GM19468 (cell line): ENCODE measurements around the gene LKAAEAR1.

Source experiments
- ATAC-seq: cut with Tn5 transposase; IDR thresholded peaks from one replicate; pipeline ENCODE4 v1.9.1; 2021; ENCODE audit warnings: mild to moderate bottlenecking, moderate library complexity, moderate number of reproducible peaks; ENCODE audit not compliant: unreplicated experiment; ENCODE audit errors: extremely low read depth

The LKAAEAR1 gene

GRCh38 chr20:64080813-64081623 lies 3.2 kb downstream of the LKAAEAR1 start:
- no peak for ATAC-seq

GRCh38 chr20:64080013-64080812 lies 4.0 kb downstream of the LKAAEAR1 start, which contains the start of gene OPRL1:
OPRL1 (plus strand) TSS chr20:64080082; CDS start chr20:64092721, 12,639 bp downstream.
- no peak for ATAC-seq

GRCh38 chr20:64079273-64080012 lies 4.8 kb downstream of the LKAAEAR1 start, which contains the start of gene RGS19:
RGS19 (minus strand) TSS chr20:64079518; CDS start chr20:64076886, 2,632 bp downstream.
- no peak for ATAC-seq

GRCh38 chr20:64078934-64079272 lies 5.3 kb downstream of the LKAAEAR1 start:
- no peak for ATAC-seq

- ATAC-seq = no peak
These were observed 6.2 kb downstream of the LKAAEAR1 start for GRCh38 chr20:64077876-64078551.

- no peak for ATAC-seq
These were observed 6.7 kb downstream of the LKAAEAR1 start for GRCh38 chr20:64077541-64077875.

- no peak for ATAC-seq
These were observed 7.1 kb downstream of the LKAAEAR1 start for GRCh38 chr20:64077094-64077493.

- no peak for ATAC-seq
These were observed 7.9 kb downstream of the LKAAEAR1 start for GRCh38 chr20:64076061-64076997.

GRCh38 chr20:64075556-64075955 lies 8.6 kb downstream of the LKAAEAR1 start:
- no peak for ATAC-seq

- ATAC-seq = no peak
These were observed 9.2 kb downstream of the LKAAEAR1 start for GRCh38 chr20:64074963-64075362.

GRCh38 chr20:64074184-64074789 lies 9.9 kb downstream of the LKAAEAR1 start:
- no peak for ATAC-seq

- ATAC-seq = no peak
These were observed 10.6 kb downstream of the LKAAEAR1 start for GRCh38 chr20:64073476-64074183.

GRCh38 chr20:64072498-64073063 lies 11.6 kb downstream of the LKAAEAR1 start:
- ATAC-seq = no peak

GRCh38 chr20:64071341-64072332 lies 12.6 kb downstream of the LKAAEAR1 start:
- no peak for ATAC-seq

GRCh38 chr20:64070244-64070993 lies 13.8 kb downstream of the LKAAEAR1 start:
- ATAC-seq = no peak
